Sigmoid colon (tissue), 4 donors: ENCODE results near the gene GSTK1.

ENCODE experiments used
- CTCF ChIP-seq, 4 experiments: fragments of 450-650 bp in 3 of 4; fragments of 200-600 bp in 1 of 4; IDR thresholded peaks; one replicate each; pipeline ENCODE4 v1.5.1; 2016 to 2019; ENCODE audit warnings: antibody characterized with exemption in 4 of 4, mild to moderate bottlenecking in 3 of 4, moderate library complexity in 2 of 4
- EP300 ChIP-seq, 4 donors: sonication (generic); formaldehyde crosslinking; IDR thresholded peaks; one replicate each; pipeline ENCODE4 v1.6.1; 2017; ENCODE audit warnings: antibody characterized with exemption in 4 of 4
- POLR2A ChIP-seq, 2 donors: fragments of 450-650 bp; IDR thresholded peaks; one replicate each; pipeline ENCODE4 v1.6.1; 2016; ENCODE audit warnings: antibody characterized with exemption in 2 of 2, mild to moderate bottlenecking in 2 of 2, moderate library complexity in 2 of 2
- POLR2AphosphoS5 ChIP-seq, 4 donors: sonication (generic); formaldehyde crosslinking; IDR thresholded peaks; one replicate each; pipeline ENCODE4 v1.6.1; 2017; ENCODE audit warnings: antibody characterized with exemption in 4 of 4

- TF ChIP-seq CTCF (IDR thresholded peaks at IDR 0.05) = no peak
- no peak for TF ChIP-seq EP300 (IDR thresholded peaks at IDR 0.05)
- TF ChIP-seq POLR2AphosphoS5 (IDR thresholded peaks at IDR 0.05) = no peak
- TF ChIP-seq POLR2A (IDR thresholded peaks at IDR 0.05) = no peak
Measured at GRCh38 chr7:143229054-143229790, 34.0 kb upstream of the GSTK1 start.
